CD4-positive, CD25-positive, alpha-beta regulatory T cell (primary cell): ENCODE measurements around the gene ASPSCR1. TPM values are rescaled to one million over a fixed set of nuclear protein-coding genes. Genes with fewer than 3 reads are reported as not detected.
A peak's percentile ranks its signal among the peaks of the same experiment; 100 is the strongest.

Source experiments
- ATAC-seq, 2 donors: fragments of 150-1000 bp; cut with Tn5 transposase; one replicate each; pipeline ENCODE4 v1.10.0; 2021; ENCODE audit warnings: low read depth in 2 of 2, moderate number of reproducible peaks in 2 of 2, moderate library complexity in 1 of 2
- DNase-seq, 3 donors: peaks; one replicate each; pipeline versions ENCODE4 v3.0.0 to v3.0.0-alpha.2; 2012 to 2022; ENCODE audit warnings: mixed read lengths in 1 of 3
- H3K27ac ChIP-seq: one replicate; pipeline ENCODE4 v1.7.0; 2013; ENCODE audit warnings: mild to moderate bottlenecking, low read length; ENCODE audit not compliant: insufficient read depth, poor library complexity, severe bottlenecking
- H3K27me3 ChIP-seq: one replicate; pipeline ENCODE4 v1.7.0; 2013; ENCODE audit warnings: low read length; ENCODE audit not compliant: control insufficient read depth, insufficient read depth
- H3K36me3 ChIP-seq: one replicate; pipeline ENCODE4 v1.7.0; 2013; ENCODE audit warnings: mild to moderate bottlenecking, low read length, moderate library complexity; ENCODE audit not compliant: control insufficient read depth, insufficient read depth
- H3K4me1 ChIP-seq: 2 replicates; pipeline ENCODE4 v1.7.0; 2013; ENCODE audit warnings: mild to moderate bottlenecking, low read length; ENCODE audit not compliant: insufficient read depth, control insufficient read depth, poor library complexity, severe bottlenecking
- H3K4me3 ChIP-seq: one replicate; pipeline ENCODE4 v1.7.0; 2013; ENCODE audit warnings: low read depth, mild to moderate bottlenecking, low read length, moderate library complexity
- H3K9me3 ChIP-seq, 2 experiments: 1 replicate in 1 of 2; 2 replicates in 1 of 2; pipeline ENCODE4 v1.7.0; 2013; ENCODE audit warnings: low read length in 2 of 2, mild to moderate bottlenecking in 1 of 2, moderate library complexity in 1 of 2; ENCODE audit not compliant: control insufficient read depth in 2 of 2
- H3K27ac Mint-ChIP-seq, 3 donors: one replicate each; pipeline ENCODE4 v1.8.0; 2020 to 2022; ENCODE audit warnings: mild to moderate bottlenecking in 3 of 3, mixed read lengths in 3 of 3, moderate library complexity in 2 of 3
- H3K27me3 Mint-ChIP-seq: one replicate; pipeline ENCODE4 v1.8.0; 2022; ENCODE audit warnings: mild to moderate bottlenecking, mixed read lengths
- H3K36me3 Mint-ChIP-seq: one replicate; pipeline ENCODE4 v1.8.0; 2020; ENCODE audit warnings: mixed read lengths
- H3K4me1 Mint-ChIP-seq, 4 donors: one replicate each; pipeline ENCODE4 v1.8.0; 2020 to 2022; ENCODE audit warnings: mixed read lengths in 4 of 4, mild to moderate bottlenecking in 1 of 4
- H3K4me3 Mint-ChIP-seq, 4 donors: one replicate each; pipeline ENCODE4 v1.8.0; 2020 to 2022; ENCODE audit warnings: mild to moderate bottlenecking in 4 of 4, mixed read lengths in 4 of 4, moderate library complexity in 3 of 4
- H3K9me3 Mint-ChIP-seq, 7 donors: one replicate each; pipeline ENCODE4 v1.8.0; 2020 to 2022; ENCODE audit warnings: mixed read lengths in 7 of 7, mild to moderate bottlenecking in 3 of 7, moderate library complexity in 2 of 7
- polyA plus RNA-seq, 4 donors: library from polyadenylated mRNA; unstranded; fragments of 300-500 nt; fragmentation: Illumina TruSeq; gene quantifications; one replicate each; pipeline ENCODE4 v1.2.3, GENCODE V29; 2021
- total RNA-seq: library from RNA; stranded (reverse); gene quantifications from one replicate; pipeline ENCODE4 v1.2.3, GENCODE V29; 2022

ASPSCR1 gene
- total and polyA plus RNA-seq, 5 donors from 2014 or later = 25.2 to 41.4 (median 29.1) TPM

GRCh38 chr17:81995463-81996231 is 18.2 kb downstream of the ASPSCR1 start:
- Mint-ChIP-seq H3K4me3 (no peak overlapping the region), H3K36me3 (no peaks in the 10 kb centered on the region), H3K27ac (no peak overlapping the region), H3K27me3 (no peaks in the 10 kb centered on the region), H3K9me3 (peaks cover 0 to 1% (median 0%) of the 10 kb centered on the region in 7 donors), H3K4me1 (peaks cover 0 to 2% (median under 1%) of the 10 kb centered on the region in 4 donors)
- ATAC-seq (no peak), DNase-seq (no peak)
- Histone ChIP-seq H3K27me3 (no peaks in the 10 kb centered on the region), H3K4me3 (no peak overlapping the region), H3K36me3 (no peaks in the 10 kb centered on the region), H3K27ac (no peak overlapping the region), H3K9me3 (no peaks in the 10 kb centered on the region), H3K4me1 (no peaks in the 10 kb centered on the region)

- no peaks in the 10 kb centered on the region for H3K36me3 ChIP-seq
- no peak overlapping the region for H3K4me3 Mint-ChIP-seq
- no peaks in the 10 kb centered on the region for H3K27me3 ChIP-seq
- no peak overlapping the region for H3K27ac ChIP-seq
- H3K4me1 Mint-ChIP-seq = no peaks in the 10 kb centered on the region
- H3K36me3 Mint-ChIP-seq = no peaks in the 10 kb centered on the region
- H3K4me1 ChIP-seq = no peaks in the 10 kb centered on the region
- no peak overlapping the region for H3K4me3 ChIP-seq
- no peak for ATAC-seq
- H3K27ac Mint-ChIP-seq = no peak overlapping the region
- no peaks in the 10 kb centered on the region for H3K9me3 ChIP-seq
- no peaks in the 10 kb centered on the region for H3K27me3 Mint-ChIP-seq
- no peak for DNase-seq
- peaks cover 0 to 1% (median 0%) of the 10 kb centered on the region in 7 donors for H3K9me3 Mint-ChIP-seq
Observed at GRCh38 chr17:81996232-81996756, 18.9 kb downstream of the ASPSCR1 start.

- H3K27ac Mint-ChIP-seq = no peak overlapping the region
- H3K4me1 Mint-ChIP-seq = no peaks in the 10 kb centered on the region
- Histone ChIP-seq H3K4me3 (no peak overlapping the region), H3K4me1 (no peaks in the 10 kb centered on the region), H3K9me3 (no peaks in the 10 kb centered on the region), H3K27ac (no peak overlapping the region), H3K36me3 (no peaks in the 10 kb centered on the region), H3K27me3 (no peaks in the 10 kb centered on the region)
- H3K27me3 Mint-ChIP-seq = no peaks in the 10 kb centered on the region
- ATAC-seq (no peak), DNase-seq (no peak)
- H3K4me3 Mint-ChIP-seq = no peak overlapping the region
- peaks cover 0 to 1% (median 0%) of the 10 kb centered on the region in 7 donors for H3K9me3 Mint-ChIP-seq
- no peaks in the 10 kb centered on the region for H3K36me3 Mint-ChIP-seq
Observed at GRCh38 chr17:81996757-81997441, 19.5 kb downstream of the ASPSCR1 start.

- no peaks in the 10 kb centered on the region for H3K4me1 ChIP-seq
- H3K9me3 Mint-ChIP-seq = peaks cover 0 to 1% (median 0%) of the 10 kb centered on the region in 7 donors
Observed at GRCh38 chr17:81998212-81998611, 20.8 kb downstream of the ASPSCR1 start.

GRCh38 chr17:81998691-81999438 is 21.4 kb downstream of the ASPSCR1 start:
- H3K27me3 Mint-ChIP-seq = no peaks in the 10 kb centered on the region
- H3K4me1 Mint-ChIP-seq = no peaks in the 10 kb centered on the region
- H3K27ac Mint-ChIP-seq = no peak overlapping the region

More at GRCh38 chr17:81998212-81998611, 20.8 kb downstream of the ASPSCR1 start:
- Histone ChIP-seq H3K9me3 (no peaks in the 10 kb centered on the region), H3K27ac (no peak overlapping the region), H3K4me3 (no peak overlapping the region), H3K36me3 (no peaks in the 10 kb centered on the region), H3K27me3 (no peaks in the 10 kb centered on the region)
- no peak for ATAC-seq
- Mint-ChIP-seq H3K4me3 (no peak overlapping the region), H3K27me3 (no peaks in the 10 kb centered on the region), H3K4me1 (no peaks in the 10 kb centered on the region), H3K27ac (no peak overlapping the region), H3K36me3 (no peaks in the 10 kb centered on the region)
- no peak for DNase-seq

GRCh38 chr17:81999587-81999975 is 22.2 kb downstream of the ASPSCR1 start:
- H3K36me3 Mint-ChIP-seq = no peaks in the 10 kb centered on the region
- H3K27me3 Mint-ChIP-seq = no peaks in the 10 kb centered on the region
- Histone ChIP-seq H3K4me1 (no peaks in the 10 kb centered on the region), H3K27ac (no peak overlapping the region), H3K27me3 (no peaks in the 10 kb centered on the region), H3K9me3 (no peaks in the 10 kb centered on the region), H3K4me3 (no peak overlapping the region), H3K36me3 (no peaks in the 10 kb centered on the region)
- ATAC-seq (no peak), DNase-seq (no peak)
- H3K4me1 Mint-ChIP-seq = no peaks in the 10 kb centered on the region
- no peak overlapping the region for H3K4me3 Mint-ChIP-seq
- H3K9me3 Mint-ChIP-seq = no peaks in the 10 kb centered on the region
- H3K27ac Mint-ChIP-seq = no peak overlapping the region

More at GRCh38 chr17:81998691-81999438, 21.4 kb downstream of the ASPSCR1 start:
- Mint-ChIP-seq H3K9me3 (no peaks in the 10 kb centered on the region), H3K36me3 (no peaks in the 10 kb centered on the region), H3K4me3 (no peak overlapping the region)
- H3K36me3 ChIP-seq = no peaks in the 10 kb centered on the region
- no peak for ATAC-seq
- H3K27me3 ChIP-seq = no peaks in the 10 kb centered on the region
- H3K4me1 ChIP-seq = no peaks in the 10 kb centered on the region
- no peak overlapping the region for H3K4me3 ChIP-seq
- H3K9me3 ChIP-seq = no peaks in the 10 kb centered on the region
- H3K27ac ChIP-seq = no peak overlapping the region
- DNase-seq = no peak

GRCh38 chr17:81999976-82000802 is 22.8 kb downstream of the ASPSCR1 start:
- H3K4me1 Mint-ChIP-seq = no peaks in the 10 kb centered on the region
- no peaks in the 10 kb centered on the region for H3K27me3 Mint-ChIP-seq
- ATAC-seq = no peak
- Histone ChIP-seq H3K4me3 (no peak overlapping the region), H3K27ac (no peak overlapping the region), H3K4me1 (no peaks in the 10 kb centered on the region), H3K36me3 (no peaks in the 10 kb centered on the region), H3K9me3 (no peaks in the 10 kb centered on the region), H3K27me3 (no peaks in the 10 kb centered on the region)
- H3K36me3 Mint-ChIP-seq = no peaks in the 10 kb centered on the region
- H3K27ac Mint-ChIP-seq = peak overlapping the region in 1 of 3 donors; percentile 74
- no peaks in the 10 kb centered on the region for H3K9me3 Mint-ChIP-seq
- no peak overlapping the region for H3K4me3 Mint-ChIP-seq
- DNase-seq = no peak
